DMS79 (cell line): Measurements from ENCODE around the gene NUDT22.
A peak's percentile ranks its signal among the peaks of the same experiment; 100 is the strongest.

Source experiments
- DNase-seq: peaks from one replicate; lab custom pipeline; 2025; lab: John Stamatoyannopoulos, UW

Gene NUDT22

DNA sequence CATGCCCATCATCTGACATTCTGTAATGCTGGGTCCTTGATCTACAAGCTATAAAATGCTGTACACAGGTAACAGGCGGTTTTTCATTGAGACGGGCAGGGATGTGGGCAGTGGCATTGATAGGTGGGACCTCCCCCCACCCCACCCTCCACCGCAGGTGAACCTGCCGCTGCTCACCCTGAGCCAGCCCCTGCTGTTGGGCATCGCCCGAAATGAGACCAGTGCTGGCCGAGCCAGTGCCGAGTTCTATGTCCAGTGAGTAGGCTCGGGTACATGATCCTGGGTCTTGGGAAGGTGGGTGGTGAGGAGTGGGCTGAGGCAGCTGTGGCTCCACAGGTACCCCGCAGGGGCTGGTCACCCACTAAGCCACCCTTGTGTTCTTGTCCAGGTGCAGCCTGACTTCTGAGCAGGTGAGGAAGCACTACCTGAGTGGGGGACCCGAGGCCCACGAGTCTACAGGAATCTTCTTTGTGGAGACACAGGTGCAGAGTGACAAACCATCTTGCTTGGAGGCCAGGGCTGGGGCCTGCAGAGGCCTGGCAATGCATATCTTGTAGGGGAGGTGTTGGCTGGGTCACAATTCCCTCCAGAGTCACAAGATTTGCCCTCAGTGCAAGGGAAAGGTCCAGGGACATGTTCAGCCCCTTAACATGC, 3.1 kb downstream of the NUDT22 start:
- DNase-seq: no peak

DNA sequence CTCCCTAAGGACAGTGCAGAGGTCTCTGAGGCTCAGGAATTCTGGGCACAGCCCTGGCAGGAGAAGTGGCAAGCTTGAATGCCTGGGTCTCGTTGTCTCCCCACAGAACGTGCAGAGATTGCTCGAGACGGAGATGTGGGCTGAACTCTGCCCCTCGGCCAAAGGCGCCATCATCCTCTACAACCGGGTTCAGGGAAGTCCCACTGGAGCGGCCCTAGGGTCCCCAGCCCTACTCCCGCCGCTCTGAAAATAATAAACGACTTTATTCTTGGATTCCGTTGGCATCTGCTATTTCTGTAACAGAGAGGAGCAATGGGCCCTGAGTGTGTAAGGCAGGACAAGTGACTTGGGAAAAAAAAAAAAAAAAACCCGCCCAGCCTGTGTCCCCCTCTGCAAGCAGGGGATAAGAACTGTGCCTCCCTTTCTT, 3.7 kb downstream of the NUDT22 start:
- DNase-seq: no peak

DNA sequence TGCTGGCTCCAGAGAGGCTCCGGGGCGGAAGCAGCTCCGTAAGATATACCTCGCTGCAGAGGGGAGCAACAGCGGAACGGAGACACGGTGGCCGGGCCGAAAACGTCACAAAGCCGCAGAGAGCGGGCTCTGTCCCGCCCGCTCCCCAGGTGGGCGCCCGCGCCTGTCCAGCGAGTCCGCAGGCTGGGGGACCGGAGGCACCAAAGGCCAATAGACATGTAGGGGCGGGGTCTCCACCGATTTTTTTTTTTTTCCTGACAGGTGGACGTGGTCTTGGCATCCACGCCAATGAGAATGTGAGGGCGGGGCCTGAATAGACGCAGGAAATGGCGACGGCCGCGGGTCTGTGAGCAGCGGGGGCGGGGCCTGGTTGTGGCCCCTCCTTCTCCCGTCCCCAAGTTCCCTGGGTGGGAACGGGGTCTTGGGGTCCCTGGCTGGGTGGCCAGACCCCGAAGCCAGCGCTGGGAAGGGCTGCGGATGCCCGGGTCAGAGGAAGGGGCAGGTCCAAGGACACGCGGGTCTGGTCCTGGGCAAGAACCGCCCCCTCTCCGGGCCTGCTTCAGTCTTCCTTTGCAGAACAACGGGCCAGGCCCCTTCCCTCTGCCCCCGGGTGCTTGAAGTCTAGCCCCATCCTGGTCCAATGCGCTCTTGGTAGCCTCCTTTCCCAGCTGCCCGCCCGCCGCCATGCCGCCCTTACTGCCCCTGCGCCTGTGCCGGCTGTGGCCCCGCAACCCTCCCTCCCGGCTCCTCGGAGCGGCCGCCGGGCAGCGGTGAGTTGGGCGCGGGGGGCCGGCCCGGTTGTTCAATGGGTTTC, 4.3 kb downstream of the NUDT22 start, which contains the start of gene DNAJC4:
TSS of gene DNAJC4 (plus strand) at position 378 of the 814 bp plus-strand sequence. CDS start at position 685, 307 bp downstream.
- peak; percentile 94 for DNase-seq

DNA sequence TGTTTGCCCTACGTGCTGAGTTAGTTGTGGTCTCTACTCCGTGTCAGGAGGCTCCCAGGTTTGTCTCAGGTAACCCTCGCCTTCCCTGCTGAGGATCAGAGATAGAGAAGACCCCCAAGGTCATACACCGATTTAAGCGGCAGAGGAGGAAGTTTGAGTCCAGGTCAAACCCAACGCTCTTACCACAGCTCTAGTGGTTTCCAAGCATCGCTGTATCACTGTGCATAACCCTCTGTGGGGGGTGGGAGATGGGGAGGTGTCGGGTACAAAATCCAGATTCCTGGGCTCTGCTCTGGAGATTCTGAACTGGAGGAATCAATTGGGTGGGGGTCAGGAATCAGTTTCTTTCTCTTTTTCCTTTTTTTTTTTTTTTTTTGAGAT, 4.9 kb downstream of the NUDT22 start:
- DNase-seq: no peak

DNA sequence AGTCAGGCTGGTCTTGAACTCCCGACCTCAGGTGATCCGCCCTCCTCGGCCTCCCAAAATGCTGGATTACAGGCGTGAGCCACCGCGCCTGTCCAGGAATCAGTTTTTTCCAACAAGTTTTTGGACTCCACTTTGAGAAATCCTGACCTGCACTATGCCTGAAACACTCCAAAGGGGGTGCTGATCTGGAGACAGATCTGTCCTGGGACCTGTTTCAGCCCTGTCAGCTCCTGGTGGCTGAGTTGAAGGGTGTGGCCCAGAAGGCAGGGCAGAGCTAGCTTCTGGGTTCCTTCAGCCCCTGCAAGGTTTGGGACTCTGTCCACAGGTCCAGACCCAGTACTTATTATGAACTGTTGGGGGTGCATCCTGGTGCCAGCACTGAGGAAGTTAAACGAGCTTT, 5.5 kb downstream of the NUDT22 start:
- no peak for DNase-seq

DNA sequence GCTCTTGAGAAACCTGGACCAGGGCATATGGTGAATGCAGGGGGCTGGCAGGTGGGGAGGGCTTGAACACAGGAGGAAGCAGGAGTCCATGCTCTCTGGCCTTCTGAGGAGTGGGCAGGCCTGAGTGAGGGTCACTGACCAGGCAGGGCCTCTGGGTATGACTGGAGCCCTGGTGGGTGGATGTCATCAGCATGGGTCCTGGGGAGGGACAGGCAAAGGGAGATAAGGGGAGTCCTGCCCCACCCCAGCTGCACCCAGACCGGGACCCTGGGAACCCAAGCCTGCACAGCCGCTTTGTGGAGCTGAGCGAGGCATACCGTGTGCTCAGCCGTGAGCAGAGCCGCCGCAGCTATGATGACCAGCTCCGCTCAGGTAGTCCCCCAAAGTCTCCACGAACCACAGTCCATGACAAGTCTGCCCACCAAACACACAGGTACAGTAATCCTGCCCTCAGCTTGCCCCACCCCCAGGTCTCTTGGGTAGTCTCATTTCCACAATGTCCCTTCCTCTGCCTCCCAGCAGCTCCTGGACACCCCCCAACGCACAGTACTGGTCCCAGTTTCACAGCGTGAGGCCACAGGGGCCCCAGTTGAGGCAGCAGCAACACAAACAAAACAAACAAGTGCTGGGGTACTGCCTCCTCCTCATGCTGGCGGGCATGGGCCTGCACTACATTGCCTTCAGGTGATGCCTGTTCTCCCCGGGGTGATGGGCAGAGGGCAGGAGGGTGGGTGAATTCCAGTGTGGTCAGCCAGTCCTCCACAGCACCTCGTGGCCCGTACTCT, 6.3 kb downstream of the NUDT22 start:
- DNase-seq: no peak

DNA sequence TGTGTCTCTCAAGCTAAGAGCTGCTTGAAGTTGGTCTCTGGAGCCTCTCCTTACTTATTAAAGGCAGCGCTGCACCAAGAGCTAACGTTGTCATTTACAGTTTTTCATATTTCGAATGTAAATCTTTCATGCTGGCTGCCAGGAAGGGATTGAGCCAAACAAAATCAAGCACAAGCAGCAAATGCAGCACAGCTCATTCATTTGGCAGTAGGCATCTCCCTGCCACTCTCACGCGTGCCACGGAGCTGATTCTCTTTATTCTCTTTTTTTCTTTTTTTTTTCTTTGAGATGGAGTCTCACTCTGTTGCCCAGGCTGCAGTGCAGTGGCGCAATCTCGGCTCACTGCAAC, 6.9 kb downstream of the NUDT22 start:
- DNase-seq: no peak

DNA sequence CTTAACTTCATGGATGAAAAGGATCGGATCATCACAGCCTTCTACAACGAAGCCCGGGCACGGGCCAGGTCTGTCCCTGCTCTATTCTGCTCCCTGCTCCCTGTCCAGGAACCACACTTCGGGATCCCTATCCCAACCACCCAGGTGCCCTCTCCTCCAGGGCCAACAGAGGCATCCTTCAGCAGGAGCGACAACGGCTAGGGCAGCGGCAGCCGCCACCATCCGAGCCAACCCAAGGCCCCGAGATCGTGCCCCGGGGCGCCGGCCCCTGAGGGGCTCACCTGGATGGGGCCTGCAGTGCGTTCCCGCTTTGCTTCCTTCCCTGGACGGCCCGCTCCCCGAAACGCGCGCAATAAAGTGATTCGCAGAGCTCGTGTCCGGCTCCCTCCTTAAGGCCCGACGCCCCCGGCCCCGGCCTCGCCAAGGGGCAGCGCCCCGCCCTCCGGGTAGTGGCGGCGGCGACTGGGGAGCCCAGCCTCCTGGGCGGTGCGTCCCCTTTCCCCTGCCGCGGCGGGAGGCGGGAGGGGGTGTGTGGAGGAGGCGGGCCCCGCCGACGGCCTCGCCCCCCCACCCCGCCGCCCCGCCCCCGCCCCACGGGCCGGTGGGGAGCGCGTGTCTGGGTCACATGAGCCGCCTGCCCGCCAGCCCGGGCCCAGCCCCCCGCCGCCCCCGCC, 8.0 kb downstream of the NUDT22 start, which contains the start of gene VEGFB:
TSS of gene VEGFB (plus strand) at position 672 of the 674 bp plus-strand sequence. CDS start 250 bp downstream, outside the sequence.
- DNase-seq: no peak

DNA sequence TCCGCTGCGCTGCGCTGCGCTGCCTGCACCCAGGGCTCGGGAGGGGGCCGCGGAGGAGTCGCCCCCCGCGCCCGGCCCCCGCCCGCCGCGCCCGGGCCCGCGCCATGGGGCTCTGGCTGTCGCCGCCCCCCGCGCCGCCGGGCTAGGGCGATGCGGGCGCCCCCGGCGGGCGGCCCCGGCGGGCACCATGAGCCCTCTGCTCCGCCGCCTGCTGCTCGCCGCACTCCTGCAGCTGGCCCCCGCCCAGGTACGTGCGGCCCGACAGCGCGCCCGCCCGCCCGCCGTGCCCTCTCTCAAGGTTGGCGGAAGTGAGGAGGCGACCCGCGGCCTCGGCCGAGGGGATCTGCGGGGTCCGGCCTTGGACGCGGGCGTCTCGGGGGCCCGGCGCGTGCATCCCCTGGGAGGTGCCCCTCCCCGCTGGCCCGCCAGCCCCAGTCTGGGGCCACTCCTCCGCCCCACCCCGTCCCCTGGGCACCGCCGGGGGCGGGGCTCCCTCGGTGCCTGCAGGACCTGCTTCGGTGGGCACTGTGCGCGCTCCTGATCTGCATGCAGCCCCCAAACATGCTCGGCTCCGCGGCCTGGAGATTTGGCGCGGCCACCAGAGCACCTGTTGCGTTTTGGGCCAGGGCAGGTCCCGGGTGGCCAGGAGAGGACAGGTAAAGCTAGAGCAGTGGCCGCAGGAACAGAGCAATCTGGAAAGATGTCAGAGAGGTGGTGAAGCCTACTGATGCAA, 8.7 kb downstream of the NUDT22 start:
- DNase-seq: no peak

DNA sequence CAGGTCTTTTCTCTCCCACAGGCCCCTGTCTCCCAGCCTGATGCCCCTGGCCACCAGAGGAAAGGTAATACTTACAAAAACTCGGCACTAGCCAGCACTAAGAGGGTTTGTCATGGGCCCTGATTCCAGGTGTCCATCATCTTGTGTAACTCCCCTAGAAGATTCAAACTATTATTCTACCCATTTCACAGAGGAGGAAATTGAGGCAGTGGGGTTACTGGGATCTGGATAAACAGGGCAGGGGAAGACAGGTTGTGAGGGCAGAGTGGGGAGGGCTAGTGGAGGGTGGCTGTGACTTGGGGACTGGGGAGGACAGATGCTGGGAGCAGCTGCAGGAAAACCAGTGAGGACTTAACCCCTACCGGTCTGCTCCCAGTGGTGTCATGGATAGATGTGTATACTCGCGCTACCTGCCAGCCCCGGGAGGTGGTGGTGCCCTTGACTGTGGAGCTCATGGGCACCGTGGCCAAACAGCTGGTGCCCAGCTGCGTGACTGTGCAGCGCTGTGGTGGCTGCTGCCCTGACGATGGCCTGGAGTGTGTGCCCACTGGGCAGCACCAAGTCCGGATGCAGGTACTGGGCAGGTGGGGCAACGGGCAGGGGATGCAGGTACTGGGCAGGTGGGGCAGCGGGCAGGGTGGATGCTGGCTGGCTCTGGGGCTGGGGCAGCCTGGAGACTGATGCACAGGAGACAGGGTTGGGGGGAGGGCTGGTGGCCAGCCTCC, 9.5 kb downstream of the NUDT22 start:
- DNase-seq: no peak

DNA sequence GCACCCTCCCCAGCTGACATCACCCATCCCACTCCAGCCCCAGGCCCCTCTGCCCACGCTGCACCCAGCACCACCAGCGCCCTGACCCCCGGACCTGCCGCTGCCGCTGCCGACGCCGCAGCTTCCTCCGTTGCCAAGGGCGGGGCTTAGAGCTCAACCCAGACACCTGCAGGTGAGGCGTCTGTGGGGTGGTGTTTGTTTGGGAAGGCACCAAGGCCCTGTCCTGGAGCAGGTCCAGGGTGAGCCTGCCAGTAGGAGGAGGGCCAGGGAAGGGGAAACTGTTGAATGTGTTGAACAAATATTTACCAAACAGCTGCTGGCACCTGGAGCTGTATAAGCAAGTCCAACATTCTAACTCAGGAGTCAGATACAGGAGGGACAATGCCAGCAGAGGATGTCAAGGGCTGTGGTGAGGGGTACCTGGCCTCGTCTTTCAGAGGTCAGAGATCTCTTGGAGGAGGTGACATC, 11.4 kb downstream of the NUDT22 start:
- DNase-seq: peak; percentile 90

DNA sequence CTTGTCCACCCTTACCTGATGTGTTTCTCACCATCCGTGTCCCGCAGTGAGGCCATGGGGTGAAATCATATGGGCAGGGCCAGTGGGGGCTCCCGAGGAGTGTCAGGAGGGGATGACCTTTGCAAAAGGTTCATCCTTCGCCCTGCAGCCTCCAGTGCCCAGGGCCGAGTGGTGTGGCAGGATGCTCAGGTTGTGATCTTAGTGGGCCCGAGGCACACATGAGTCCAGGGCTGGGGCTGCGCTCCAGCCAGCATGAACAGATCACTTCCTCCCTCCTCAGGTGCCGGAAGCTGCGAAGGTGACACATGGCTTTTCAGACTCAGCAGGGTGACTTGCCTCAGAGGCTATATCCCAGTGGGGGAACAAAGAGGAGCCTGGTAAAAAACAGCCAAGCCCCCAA, 12.0 kb downstream of the NUDT22 start:
- DNase-seq: no peak

DNA sequence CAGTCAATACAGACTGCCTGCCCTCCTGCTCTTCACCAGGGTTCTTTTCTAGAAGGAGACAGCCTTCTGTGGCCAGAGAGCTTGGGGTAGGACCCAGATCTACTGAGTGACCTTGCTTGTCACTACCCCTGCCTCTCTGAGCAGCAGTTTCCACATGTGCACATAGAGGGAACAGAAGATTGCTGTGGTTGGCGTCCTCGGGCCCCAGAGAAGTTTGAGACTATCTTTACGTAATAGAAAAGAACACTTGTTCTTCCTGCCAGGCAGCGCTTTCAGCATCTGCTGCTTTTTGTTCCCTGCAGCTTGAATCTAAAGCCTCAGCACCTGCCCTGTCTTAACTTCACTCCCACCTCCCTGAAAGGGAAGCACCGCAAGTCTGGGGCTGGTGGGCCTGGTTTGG, 12.9 kb downstream of the NUDT22 start:
- DNase-seq: no peak

DNA sequence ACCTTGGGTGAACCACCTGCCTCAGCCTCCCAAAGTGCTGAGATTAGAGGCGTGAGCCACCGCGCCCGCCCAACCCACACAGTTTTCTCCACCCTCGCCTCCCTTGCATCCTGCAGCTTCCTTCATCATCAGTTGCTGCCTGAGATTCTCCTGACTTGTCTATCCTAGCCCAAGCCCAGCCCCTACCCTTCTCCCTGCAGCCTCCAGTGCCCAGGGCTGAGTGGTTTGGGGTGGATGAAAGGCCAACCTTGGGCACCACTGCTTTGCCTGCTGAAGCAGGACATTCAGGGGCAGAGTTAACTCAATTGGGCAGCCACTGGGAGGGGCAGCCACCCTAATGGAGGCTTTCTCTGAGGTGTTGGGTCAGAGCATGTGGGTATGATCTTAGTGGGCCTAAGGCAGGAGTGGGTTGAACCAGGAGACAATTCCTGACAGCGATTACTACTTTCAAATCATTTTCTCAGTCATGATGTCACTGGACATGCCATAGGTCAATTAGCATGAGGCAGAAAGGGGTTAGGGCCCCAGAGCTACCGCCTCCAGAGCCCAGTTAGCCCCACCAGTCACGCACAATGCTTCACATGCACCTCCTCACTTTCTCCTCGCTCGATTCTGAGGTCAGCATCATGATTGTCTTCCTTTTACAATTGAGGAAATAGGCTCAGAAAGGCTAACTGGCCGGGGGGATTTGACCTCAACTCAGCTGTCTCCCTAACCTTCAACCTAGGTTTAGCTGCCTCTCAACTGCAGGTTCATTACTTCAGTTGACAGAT, 13.8 kb downstream of the NUDT22 start:
- no peak for DNase-seq

DNA sequence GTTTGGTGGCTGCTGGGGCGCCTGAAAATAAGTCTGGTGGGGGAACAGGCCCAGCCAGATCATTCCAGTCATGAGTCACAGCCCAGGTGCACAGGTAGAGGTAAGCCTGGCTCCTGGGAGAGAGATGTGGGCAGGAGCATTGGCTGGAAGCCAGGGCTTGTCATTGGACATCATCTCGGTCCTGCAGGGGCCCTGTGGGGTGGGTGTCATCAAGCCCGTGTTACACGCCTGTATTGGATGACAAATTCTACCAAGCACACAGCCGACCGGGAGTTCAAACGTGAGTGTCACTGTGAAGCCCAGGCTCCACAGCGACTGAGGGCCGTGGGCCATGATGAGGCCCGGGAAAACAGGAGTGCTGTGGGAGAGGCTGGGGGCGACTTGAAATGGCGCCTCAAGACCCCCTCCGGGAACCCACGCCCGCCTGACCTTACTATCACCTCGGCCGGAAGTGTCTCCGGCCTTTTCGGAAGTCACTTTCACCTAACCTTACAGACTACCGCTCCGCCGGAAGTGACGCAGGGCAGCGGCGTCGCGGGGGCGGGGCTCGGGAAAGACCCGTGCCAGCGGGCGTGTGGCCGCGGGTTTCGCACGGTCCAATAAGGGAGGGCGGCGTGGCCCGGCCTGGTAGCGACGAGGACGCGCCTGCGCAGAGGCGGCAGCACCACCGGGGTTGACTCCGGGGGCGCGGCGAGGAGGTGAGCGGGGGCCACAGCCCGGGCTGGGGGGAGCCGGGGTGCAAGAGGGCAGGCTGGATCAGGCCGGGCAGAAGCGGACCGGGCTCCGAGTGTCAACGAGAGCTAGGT, 14.6 kb downstream of the NUDT22 start, which contains the start of gene FKBP2:
TSS of gene FKBP2 (plus strand) at position 661 of the 806 bp plus-strand sequence. CDS start 1,293 bp downstream, outside the sequence.
- peak; percentile 89 for DNase-seq

DNA sequence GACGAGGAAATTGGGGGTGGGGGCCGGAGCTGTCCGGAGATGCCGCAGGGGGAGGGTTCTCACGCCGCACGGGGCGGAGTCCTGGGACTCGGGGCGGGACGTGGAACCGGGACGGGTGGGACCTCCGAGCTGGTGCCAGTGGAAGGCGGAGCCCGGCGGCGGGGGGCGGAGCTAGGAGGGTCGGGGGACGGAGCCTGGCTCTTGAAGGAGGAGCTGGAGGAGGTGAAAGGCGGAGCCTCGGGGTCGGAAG, 15.1 kb downstream of the NUDT22 start:
- peak; percentile 91 for DNase-seq

DNA sequence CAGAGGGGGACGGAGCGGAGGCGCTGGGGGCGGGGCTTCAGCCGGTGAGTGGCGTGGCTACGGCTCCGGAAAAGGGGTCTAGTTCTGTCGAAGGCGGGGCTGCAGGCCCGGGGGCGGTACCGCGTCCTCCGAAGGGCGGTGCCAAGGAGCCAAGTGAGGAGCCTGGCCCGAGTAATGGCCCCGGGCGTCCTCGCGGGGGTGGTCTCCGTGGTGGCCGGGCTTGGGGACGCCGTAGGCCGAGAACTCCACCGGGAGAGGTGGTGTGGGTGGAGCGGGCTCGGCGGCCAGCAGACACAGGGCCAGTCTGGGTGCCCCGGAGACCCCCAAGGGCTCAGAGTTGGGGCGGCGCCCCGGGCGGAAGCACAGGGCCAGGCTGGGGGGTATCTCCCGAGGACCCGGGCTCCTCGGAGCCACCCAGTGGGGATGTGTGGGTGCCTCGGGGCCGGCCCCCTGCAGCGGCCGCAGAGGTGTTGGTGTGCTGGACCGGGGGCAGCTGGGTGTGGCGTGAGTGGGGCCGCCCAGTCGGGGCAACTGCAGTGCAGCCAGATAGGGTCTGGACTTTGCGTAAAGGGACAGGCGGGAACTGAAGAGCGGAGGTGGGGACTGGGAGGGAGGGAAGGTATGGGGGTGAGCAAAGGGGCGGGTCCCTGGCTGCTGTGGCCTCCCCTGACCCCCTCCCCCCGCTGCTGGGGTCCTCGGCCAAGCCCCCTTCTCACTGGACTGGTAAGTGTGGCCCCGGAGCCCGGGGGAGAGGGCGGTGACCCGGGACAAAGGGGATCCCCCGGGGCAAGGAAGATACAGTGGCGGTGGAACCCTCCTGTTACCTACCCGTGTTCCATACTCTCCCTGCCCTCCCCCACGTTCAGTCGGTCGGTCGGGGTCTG, 15.7 kb downstream of the NUDT22 start:
- DNase-seq: no peak

DNA sequence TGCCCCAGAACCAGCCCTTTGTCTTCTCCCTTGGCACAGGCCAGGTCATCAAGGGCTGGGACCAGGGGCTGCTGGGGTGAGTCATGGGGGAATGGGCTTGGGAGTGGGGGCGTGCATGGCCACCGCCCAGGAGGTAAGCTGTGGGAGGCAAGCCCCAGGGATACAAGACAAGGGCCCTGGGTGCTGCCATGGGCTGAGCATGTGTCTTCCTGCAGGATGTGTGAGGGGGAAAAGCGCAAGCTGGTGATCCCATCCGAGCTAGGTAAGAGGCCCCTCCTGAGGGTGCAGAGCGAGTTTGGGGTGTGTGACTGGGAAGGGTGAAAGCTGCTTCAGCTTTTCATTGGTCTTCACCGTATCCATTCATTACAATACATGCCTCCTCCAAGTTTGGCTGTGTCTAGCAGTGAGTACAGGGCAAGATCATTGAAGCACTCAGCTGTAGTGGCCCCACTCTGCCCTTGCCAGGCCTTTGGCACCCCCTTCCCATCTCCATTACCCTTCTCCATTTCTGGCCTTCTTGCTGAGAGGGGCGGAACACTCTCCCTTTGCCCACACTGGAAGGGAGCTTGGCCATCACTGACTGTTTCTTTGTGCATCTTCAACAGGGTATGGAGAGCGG, 17.3 kb downstream of the NUDT22 start:
- DNase-seq: no peak
